Gastroesophageal sphincter (tissue), 4 donors: Measurements from ENCODE around the gene RNF25. TPM values are rescaled to one million over a fixed set of nuclear protein-coding genes. Genes with fewer than 3 reads are reported as not detected.
A peak's percentile ranks its signal among the peaks of the same experiment; 100 is the strongest.

ENCODE experiments used
- ATAC-seq: fragments of 150-250 bp; one replicate; pipeline ENCODE4 v1.9.1; 2016; ENCODE audit warnings: mild to moderate bottlenecking, moderate library complexity
- H3K27ac ChIP-seq, 4 donors: fragments of 200-600 bp; sonication (generic) in 3 of 4; 1 replicate in 3 of 4; 2 replicates in 1 of 4; pipeline ENCODE4 v1.5.1; 2016 to 2019
- H3K27me3 ChIP-seq: fragments of 200-600 bp; sonication (generic); one replicate; pipeline ENCODE4 v1.5.1; 2019
- H3K36me3 ChIP-seq, 2 donors: fragments of 200-600 bp; sonication (generic); one replicate each; pipeline ENCODE4 v1.5.1; 2019; ENCODE audit warnings: control low read depth in 1 of 2
- H3K4me1 ChIP-seq, 3 donors: fragments of 200-600 bp; sonication (generic); 1 replicate in 2 of 3; 2 replicates in 1 of 3; pipeline ENCODE4 v1.5.1; 2016 to 2019; ENCODE audit warnings: control low read depth in 2 of 3
- H3K4me3 ChIP-seq, 2 donors: fragments of 200-600 bp; sonication (generic); one replicate each; pipeline ENCODE4 v1.5.1; 2019; ENCODE audit warnings: mild to moderate bottlenecking in 1 of 2, moderate library complexity in 1 of 2
- H3K9me3 ChIP-seq, 3 donors: fragments of 200-600 bp; sonication (generic); one replicate each; pipeline ENCODE4 v1.5.1; 2017 to 2019; ENCODE audit warnings: control low read depth in 2 of 3
- EP300 ChIP-seq: sonication (generic); formaldehyde crosslinking; IDR thresholded peaks from one replicate; pipeline ENCODE4 v1.6.1; 2017; ENCODE audit warnings: antibody characterized with exemption, mild to moderate bottlenecking
- POLR2A ChIP-seq, 2 donors: fragments of 450-650 bp; IDR thresholded peaks; one replicate each; pipeline ENCODE4 v1.6.1; 2017; ENCODE audit warnings: antibody characterized with exemption in 2 of 2, mild to moderate bottlenecking in 2 of 2, moderate library complexity in 1 of 2
- POLR2AphosphoS5 ChIP-seq: sonication (generic); formaldehyde crosslinking; IDR thresholded peaks from one replicate; pipeline ENCODE4 v1.6.1; 2017; ENCODE audit warnings: antibody characterized with exemption
- WGBS, 2 donors: methylation state at CpG; one replicate each; pipeline ENCODE4 v1.1.5; 2018; ENCODE audit warnings: low coverage in 1 of 2; 5-methylcytosine and 5-hydroxymethylcytosine counted together
- total RNA-seq, 4 donors: library from RNA; depleted of rRNA; stranded (reverse); fragments of >200 nt; gene quantifications; one replicate each; pipeline ENCODE4 v1.1.0, GENCODE V29; 2016
- TF ChIP-seq, protein P1 (sequence below), 4 experiments: fragments of 200-600 bp in 2 of 4; fragments of 450-650 bp in 2 of 4; sonication (generic) in 1 of 4; IDR thresholded peaks; one replicate each; pipeline ENCODE4 v1.5.1; 2017 to 2019; ENCODE audit warnings: antibody characterized with exemption in 4 of 4, mild to moderate bottlenecking in 2 of 4, moderate library complexity in 2 of 4

Gene RNF25
- total RNA-seq, 4 donors from 2014 or later: 16.3 to 24.6 (median 17.7) TPM

GRCh38 chr2:218680061-218680460 is 8.3 kb upstream of the RNF25 start:
- TF ChIP-seq POLR2AphosphoS5: no peak
- no peak for TF ChIP-seq POLR2A (IDR thresholded peaks at IDR 0.05)
- TF ChIP-seq, protein P1, sequence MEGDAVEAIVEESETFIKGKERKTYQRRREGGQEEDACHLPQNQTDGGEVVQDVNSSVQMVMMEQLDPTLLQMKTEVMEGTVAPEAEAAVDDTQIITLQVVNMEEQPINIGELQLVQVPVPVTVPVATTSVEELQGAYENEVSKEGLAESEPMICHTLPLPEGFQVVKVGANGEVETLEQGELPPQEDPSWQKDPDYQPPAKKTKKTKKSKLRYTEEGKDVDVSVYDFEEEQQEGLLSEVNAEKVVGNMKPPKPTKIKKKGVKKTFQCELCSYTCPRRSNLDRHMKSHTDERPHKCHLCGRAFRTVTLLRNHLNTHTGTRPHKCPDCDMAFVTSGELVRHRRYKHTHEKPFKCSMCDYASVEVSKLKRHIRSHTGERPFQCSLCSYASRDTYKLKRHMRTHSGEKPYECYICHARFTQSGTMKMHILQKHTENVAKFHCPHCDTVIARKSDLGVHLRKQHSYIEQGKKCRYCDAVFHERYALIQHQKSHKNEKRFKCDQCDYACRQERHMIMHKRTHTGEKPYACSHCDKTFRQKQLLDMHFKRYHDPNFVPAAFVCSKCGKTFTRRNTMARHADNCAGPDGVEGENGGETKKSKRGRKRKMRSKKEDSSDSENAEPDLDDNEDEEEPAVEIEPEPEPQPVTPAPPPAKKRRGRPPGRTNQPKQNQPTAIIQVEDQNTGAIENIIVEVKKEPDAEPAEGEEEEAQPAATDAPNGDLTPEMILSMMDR (IDR thresholded peaks at IDR 0.05): no peak
- no peak for TF ChIP-seq EP300
- Histone ChIP-seq H3K27ac (no peak overlapping the region), H3K9me3 (no peaks in the 10 kb centered on the region), H3K4me3 (no peak overlapping the region), H3K4me1 (no peaks in the 10 kb centered on the region), H3K27me3 (no peaks in the 10 kb centered on the region), H3K36me3 (peaks cover 0 to 90% of the 10 kb centered on the region in 2 donors)
- WGBS, 2 donors: 60 to 65% methylated on average over 1 to 3 of the region's 3 CpGs
- no peak for ATAC-seq

- no peaks in the 10 kb centered on the region for H3K4me1 ChIP-seq
- no peak overlapping the region for H3K27ac ChIP-seq
- TF ChIP-seq POLR2A (IDR thresholded peaks at IDR 0.05) (no peak), EP300 (no peak), POLR2AphosphoS5 (no peak)
- TF ChIP-seq, protein P1 (IDR thresholded peaks at IDR 0.05): no peak
- no peak overlapping the region for H3K4me3 ChIP-seq
- 60 to 68% methylated on average over 4 of the region's 4 CpGs for WGBS, 2 donors
- H3K36me3 ChIP-seq: peaks cover 0 to 83% of the 10 kb centered on the region in 2 donors
- H3K9me3 ChIP-seq: no peaks in the 10 kb centered on the region
- ATAC-seq: no peak
- H3K27me3 ChIP-seq: no peaks in the 10 kb centered on the region
Observed at GRCh38 chr2:218679119-218679518, 7.3 kb upstream of the RNF25 start.

DNA sequence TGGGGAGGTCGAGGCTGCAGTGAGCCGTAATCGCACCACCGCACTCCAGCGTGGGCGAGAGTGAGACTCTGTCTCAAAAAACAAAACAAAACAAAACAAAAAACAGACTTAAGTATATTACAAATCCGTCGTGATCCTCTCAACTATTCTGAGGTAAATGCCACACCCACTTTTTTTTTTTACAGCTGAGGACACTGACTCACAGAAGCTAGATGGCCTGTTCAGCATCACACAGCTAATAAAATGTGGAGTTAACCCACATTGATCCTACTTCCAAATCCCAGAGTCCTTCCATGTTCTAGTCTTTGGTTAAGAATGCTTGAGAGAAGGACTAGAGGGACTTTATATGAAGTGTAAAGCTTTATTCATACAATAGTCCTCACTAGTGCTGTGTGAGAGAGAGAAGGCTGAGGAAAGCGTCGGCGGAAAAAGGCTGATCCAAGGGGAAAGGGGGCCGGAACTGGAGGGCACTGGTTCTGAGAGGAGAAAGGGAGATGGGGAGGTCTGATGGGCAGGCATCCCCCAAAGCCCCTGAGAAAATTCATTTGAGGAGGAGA is 627 bp downstream of the RNF25 start:
- Histone ChIP-seq H3K4me3 (peak overlapping the region; percentile 82 to 89), H3K9me3 (no peaks in the 10 kb centered on the region), H3K27me3 (no peaks in the 10 kb centered on the region), H3K27ac (peak overlapping the region; percentile 48 to 89 (median 80)), H3K36me3 (peaks cover 0 to 44% of the 10 kb centered on the region in 2 donors), H3K4me1 (peaks cover 0 to 27% (median 4%) of the 10 kb centered on the region in 3 donors)
- WGBS, 2 donors: 41 to 63% methylated on average over 8 to 12 of the region's 12 CpGs
- ATAC-seq: no peak
- TF ChIP-seq, protein P1 (IDR thresholded peaks at IDR 0.05): no peak
- TF ChIP-seq POLR2AphosphoS5 (no peak), EP300 (no peak), POLR2A (IDR thresholded peaks at IDR 0.05) (no peak)

DNA sequence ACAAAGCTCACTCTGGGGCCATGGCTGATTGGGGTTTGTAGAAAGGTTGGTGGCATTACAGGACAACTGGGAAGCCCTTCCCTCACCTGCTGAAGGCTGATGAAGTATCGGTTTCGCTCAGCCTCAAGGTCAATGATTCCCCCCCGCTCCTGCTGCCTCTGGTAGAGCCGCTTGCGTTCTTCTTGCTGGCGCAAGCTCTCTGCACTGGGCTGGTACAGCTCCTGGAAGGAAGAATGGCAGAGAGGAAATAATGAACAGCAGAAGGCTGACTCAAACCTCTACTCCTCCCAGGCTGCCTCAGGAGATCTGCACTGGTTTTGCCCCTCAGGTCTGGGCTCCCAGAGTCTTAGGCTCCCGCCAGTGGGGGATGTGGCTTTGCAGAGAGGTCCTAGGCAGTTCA is 7.1 kb downstream of the RNF25 start:
- no peaks in the 10 kb centered on the region for H3K27me3 ChIP-seq
- no peaks in the 10 kb centered on the region for H3K9me3 ChIP-seq
- peaks cover 0 to 18% (median 7%) of the 10 kb centered on the region in 3 donors for H3K4me1 ChIP-seq
- WGBS, 2 donors: 93 to 100% methylated on average over 3 to 7 of the region's 7 CpGs
- ATAC-seq: no peak
- H3K27ac ChIP-seq: no peak overlapping the region
- H3K36me3 ChIP-seq: peaks cover 0 to 82% of the 10 kb centered on the region in 2 donors
- TF ChIP-seq, protein P1 (IDR thresholded peaks at IDR 0.05): no peak
- no peak for TF ChIP-seq POLR2A (IDR thresholded peaks at IDR 0.05)
- TF ChIP-seq EP300: no peak
- no peak for TF ChIP-seq POLR2AphosphoS5
- H3K4me3 ChIP-seq: no peak overlapping the region

DNA sequence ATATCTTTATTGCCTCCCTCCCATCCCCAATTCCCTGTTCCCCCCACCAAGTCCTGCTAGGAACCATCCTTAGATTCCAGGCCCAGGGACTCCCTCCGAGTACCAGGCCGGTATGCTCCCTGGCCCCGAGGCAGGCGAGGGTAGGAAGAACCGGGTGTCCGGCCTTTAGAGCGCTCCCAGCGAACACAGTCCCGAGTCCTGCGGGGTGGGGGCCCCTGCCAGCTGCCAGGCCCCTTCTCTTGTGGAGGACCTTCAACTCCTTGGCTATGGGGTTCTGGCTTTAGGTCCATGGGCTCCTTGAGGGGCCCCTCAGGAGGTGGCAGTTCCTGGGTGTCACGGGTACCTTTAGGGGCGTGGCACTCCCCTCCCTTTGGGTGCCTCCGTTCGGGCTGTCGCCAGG is 7.9 kb downstream of the RNF25 start:
- peaks cover 0 to 13% (median 7%) of the 10 kb centered on the region in 3 donors for H3K4me1 ChIP-seq
- peaks cover 0 to 76% of the 10 kb centered on the region in 2 donors for H3K36me3 ChIP-seq
- H3K27ac ChIP-seq: no peak overlapping the region
- TF ChIP-seq POLR2AphosphoS5: no peak
- no peak for TF ChIP-seq EP300
- TF ChIP-seq, protein P1 (IDR thresholded peaks at IDR 0.05): no peak
- no peak for TF ChIP-seq POLR2A (IDR thresholded peaks at IDR 0.05)
- H3K4me3 ChIP-seq: no peak overlapping the region
- no peaks in the 10 kb centered on the region for H3K27me3 ChIP-seq
- ATAC-seq: no peak
- 20% methylated on average over 1 of the region's 15 CpGs; no CpG with 5 or more reads in 1 of the 2 donors for WGBS, 2 donors
- no peaks in the 10 kb centered on the region for H3K9me3 ChIP-seq
